GM19324 (cell line): ENCODE results near the gene KIF6.

Experiments used
- ATAC-seq: cut with Tn5 transposase; IDR thresholded peaks from one replicate; pipeline ENCODE4 v1.9.1; 2021; ENCODE audit warnings: mild to moderate bottlenecking, moderate library complexity; ENCODE audit not compliant: unreplicated experiment, low FRiP score

KIF6 gene

GRCh38 chr6:39365281-39366074, 359.7 kb downstream of the KIF6 start:
- no peak for ATAC-seq

- no peak for ATAC-seq
Measured at GRCh38 chr6:39363280-39363679, 361.9 kb downstream of the KIF6 start.

- no peak for ATAC-seq
Measured at GRCh38 chr6:39362487-39362865, 362.7 kb downstream of the KIF6 start.

GRCh38 chr6:39361657-39362486, 363.3 kb downstream of the KIF6 start:
- no peak for ATAC-seq

GRCh38 chr6:39360378-39360777, 364.8 kb downstream of the KIF6 start:
- no peak for ATAC-seq

- ATAC-seq: no peak
Measured at GRCh38 chr6:39357998-39358686, 367.1 kb downstream of the KIF6 start.

- ATAC-seq: no peak
Measured at GRCh38 chr6:39353698-39354315, 371.4 kb downstream of the KIF6 start.

- ATAC-seq: no peak
Measured at GRCh38 chr6:39350723-39351505, 374.3 kb downstream of the KIF6 start.

GRCh38 chr6:39348740-39349139, 376.5 kb downstream of the KIF6 start:
- no peak for ATAC-seq

- no peak for ATAC-seq
Measured at GRCh38 chr6:39347906-39348585, 377.2 kb downstream of the KIF6 start.

- no peak for ATAC-seq
Measured at GRCh38 chr6:39347206-39347605, 378.0 kb downstream of the KIF6 start.

- no peak for ATAC-seq
Measured at GRCh38 chr6:39344821-39345280, 380.4 kb downstream of the KIF6 start.

- no peak for ATAC-seq
Measured at GRCh38 chr6:39343396-39343870, 381.8 kb downstream of the KIF6 start.

- no peak for ATAC-seq
Measured at GRCh38 chr6:39342692-39343395, 382.4 kb downstream of the KIF6 start.

- ATAC-seq: no peak
Measured at GRCh38 chr6:39341937-39342336, 383.3 kb downstream of the KIF6 start.

- ATAC-seq: no peak
Measured at GRCh38 chr6:39341352-39341751, 383.9 kb downstream of the KIF6 start.

GRCh38 chr6:39339868-39340550, 385.2 kb downstream of the KIF6 start:
- ATAC-seq: no peak
